ENCODE data around the gene DEFB125. TPM values are rescaled to one million over a fixed set of nuclear protein-coding genes. Genes with fewer than 3 reads are reported as not detected.

Gene DEFB125
- total RNA-seq, 2 experiments from 2014 or later = not detected

DNA sequence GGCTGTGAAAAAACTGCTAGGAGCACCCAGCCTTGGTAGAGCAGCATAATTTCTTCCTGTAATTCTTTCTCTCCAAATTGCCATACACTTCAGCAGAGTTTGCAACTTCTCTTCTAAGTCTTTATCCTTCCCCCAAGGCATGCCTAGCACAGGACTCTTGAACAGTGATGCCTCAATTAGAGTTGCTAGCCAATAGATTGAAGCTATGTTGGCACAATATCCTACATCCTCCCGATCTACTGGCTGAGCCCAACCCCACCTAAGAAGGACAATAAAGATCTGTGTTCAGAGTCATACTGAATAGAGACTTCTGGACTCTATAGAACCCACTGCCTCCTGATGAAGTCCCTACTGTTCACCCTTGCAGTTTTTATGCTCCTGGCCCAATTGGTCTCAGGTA is 54.8 kb downstream of the DEFB125 start, which contains the start of gene DEFB126:
Gene DEFB126, plus strand, starts transcription at position 301 of the 400 bp plus-strand sequence. Its CDS starts 39 bp downstream, at position 340.
- ChIA-PET POLR2A (no interaction called here), CTCF (no interaction called here)

DNA sequence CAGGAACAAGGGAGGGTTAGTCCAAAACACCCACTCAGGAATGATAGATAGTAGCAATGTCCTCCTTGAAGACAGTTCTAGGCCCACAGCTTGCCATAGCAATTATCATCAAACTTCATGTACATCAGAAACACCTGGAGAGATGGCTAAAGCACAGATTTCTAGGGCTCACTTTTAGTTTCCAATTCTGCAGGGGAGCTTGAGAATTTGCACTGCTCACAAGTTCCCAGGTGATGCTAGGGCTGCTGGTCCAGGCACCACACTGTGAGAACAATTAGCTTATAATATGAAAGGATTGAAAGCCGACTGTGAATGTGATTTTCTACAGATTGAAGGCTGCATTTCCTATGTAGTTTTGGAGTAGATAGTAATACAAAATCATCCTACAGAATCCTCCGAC is 58.4 kb downstream of the DEFB125 start:
- CTCF ChIA-PET = no interaction called here
- POLR2A ChIA-PET = no interaction called here

Other genes with a start within 250 kb of the DEFB125 start
- not detected for gene DEFB126, start 54.9 kb downstream of the DEFB125 start, total RNA-seq
- gene DEFB127, start 69.8 kb downstream of the DEFB125 start, total RNA-seq = not detected
- not detected for gene DEFB128, start 102.0 kb downstream of the DEFB125 start, total RNA-seq
- gene DEFB129, start 139.6 kb downstream of the DEFB125 start, total RNA-seq = not detected
- not detected for gene DEFB132, start 170.1 kb downstream of the DEFB125 start, total RNA-seq
- gene C20orf96, start 203.1 kb downstream of the DEFB125 start, total RNA-seq = 1 to 10 TPM; 4.9 to 5.6 TPM
- 10 to 100 TPM; 21.0 to 21.3 TPM for gene ZCCHC3, start 209.9 kb downstream of the DEFB125 start, total RNA-seq
- gene SOX12, start 237.9 kb downstream of the DEFB125 start, total RNA-seq = 1 to 10 TPM; 7.9 to 8.1 TPM

Measured in activated CD8-positive, alpha-beta memory T cell treated with anti-CD3 and anti-CD28 coated beads for 36 hours (primary cell).